SK-N-SH treated with all-trans-retinoic acid at 6 μM for 48 hours (cell line): Measurements from ENCODE around the gene SAMD11.

ENCODE experiments used
- ATAC-seq: fragments of 200-7000 bp; cut with Tn5 transposase; 3 replicates; pipeline ENCODE4 v1.9.1; 2020; ENCODE audit warnings: mild to moderate bottlenecking, moderate library complexity
- ARNTL ChIP-seq: fragments of 450-650 bp; formaldehyde crosslinking; IDR thresholded peaks from 2 replicates; pipeline ENCODE4 v1.5.0; 2020; ENCODE audit warnings: low read depth, mild to moderate bottlenecking, moderate library complexity, borderline replicate concordance
- BACH2 ChIP-seq: fragments of 250-450 bp; sonication (Bioruptor Pico); IDR thresholded peaks from 2 replicates; pipeline ENCODE4 v1.9.0; 2021; ENCODE audit warnings: mild to moderate bottlenecking, borderline replicate concordance
- CREB5 ChIP-seq: fragments of 250-450 bp; sonication (Bioruptor Pico); IDR thresholded peaks from 2 replicates; pipeline ENCODE4 v1.5.1; 2020; ENCODE audit warnings: low read depth, mild to moderate bottlenecking, moderate library complexity
- CSDC2 ChIP-seq: fragments of 250-450 bp; sonication (Bioruptor Pico); IDR thresholded peaks from 2 replicates; pipeline ENCODE4 v1.5.0; 2020; ENCODE audit warnings: mild to moderate bottlenecking, moderate library complexity
- CSRNP3 ChIP-seq: fragments of 250-450 bp; sonication (Bioruptor Pico); IDR thresholded peaks from 2 replicates; pipeline ENCODE4 v1.5.1; 2021; ENCODE audit warnings: mild to moderate bottlenecking, moderate library complexity
- ESRRG ChIP-seq: fragments of 250-450 bp; sonication (Bioruptor Pico); IDR thresholded peaks from 2 replicates; pipeline ENCODE4 v1.6.1; 2021; ENCODE audit warnings: mild to moderate bottlenecking
- ISL1 ChIP-seq: fragments of 250-450 bp; sonication (Bioruptor Pico); IDR thresholded peaks from 2 replicates; pipeline ENCODE4 v2.1.2; 2022; ENCODE audit warnings: mild to moderate bottlenecking, moderate library complexity
- OSR1 ChIP-seq: fragments of 250-450 bp; sonication (Bioruptor Pico); IDR thresholded peaks from 2 replicates; pipeline ENCODE4 v1.8.0; 2022; ENCODE audit warnings: moderate library complexity, mild to moderate bottlenecking, inconsistent platforms
- PPARA ChIP-seq: fragments of 250-450 bp; sonication (Bioruptor Pico); IDR thresholded peaks from 2 replicates; pipeline ENCODE4 v1.5.0; 2020; ENCODE audit warnings: mild to moderate bottlenecking, borderline replicate concordance
- RARB ChIP-seq: fragments of 250-450 bp; sonication (Bioruptor Pico); IDR thresholded peaks from 2 replicates; pipeline ENCODE4 v1.8.0; 2021; ENCODE audit warnings: mild to moderate bottlenecking, moderate library complexity
- SNAI2 ChIP-seq: fragments of 250-450 bp; sonication (Bioruptor Pico); IDR thresholded peaks from 2 replicates; pipeline ENCODE4 v1.5.0; 2020; ENCODE audit warnings: mild to moderate bottlenecking, moderate library complexity
- TCF4 ChIP-seq: fragments of 250-450 bp; sonication (Bioruptor Pico); IDR thresholded peaks from 2 replicates; pipeline ENCODE4 v1.8.0; 2021; ENCODE audit warnings: mild to moderate bottlenecking, moderate library complexity, borderline replicate concordance
- TOX ChIP-seq: fragments of 250-450 bp; sonication (Bioruptor Pico); IDR thresholded peaks from 2 replicates; pipeline ENCODE4 v1.8.0; 2021; ENCODE audit warnings: mild to moderate bottlenecking, moderate library complexity, borderline replicate concordance
- ZC3H10 ChIP-seq: fragments of 250-450 bp; sonication (Bioruptor Pico); IDR thresholded peaks from 2 replicates; pipeline ENCODE4 v1.5.1; 2021; ENCODE audit warnings: mild to moderate bottlenecking, moderate library complexity
- ZFP3 ChIP-seq: fragments of 250-450 bp; sonication (Bioruptor Pico); IDR thresholded peaks from 2 replicates; pipeline ENCODE4 v1.5.0; 2020; ENCODE audit warnings: mild to moderate bottlenecking, moderate library complexity
- ZFP30 ChIP-seq: fragments of 450-650 bp; formaldehyde crosslinking; IDR thresholded peaks from 2 replicates; pipeline ENCODE4 v1.5.0; 2022; ENCODE audit warnings: mild to moderate bottlenecking, moderate library complexity
- ZNF565 ChIP-seq: fragments of 450-650 bp; formaldehyde crosslinking; conservative IDR thresholded peaks from 2 replicates; pipeline ENCODE4 v1.5.0; 2020; ENCODE audit warnings: low read depth, mild to moderate bottlenecking, moderate library complexity
- ZNF8 ChIP-seq: fragments of 450-650 bp; formaldehyde crosslinking; IDR thresholded peaks from 2 replicates; pipeline ENCODE4 v1.5.0; 2020; ENCODE audit warnings: mild to moderate bottlenecking, moderate library complexity
- TF ChIP-seq, protein P1 (sequence below): fragments of 250-450 bp; sonication (Bioruptor Pico); IDR thresholded peaks from 2 replicates; pipeline ENCODE4 v1.8.0; 2020; ENCODE audit warnings: mild to moderate bottlenecking, moderate library complexity, borderline replicate concordance
- TF ChIP-seq, protein P2 (sequence below): fragments of 250-450 bp; sonication (Bioruptor Pico); IDR thresholded peaks from 2 replicates; pipeline ENCODE4 v1.8.0; 2021; ENCODE audit warnings: low read depth, mild to moderate bottlenecking, moderate library complexity, borderline replicate concordance
- TF ChIP-seq, protein P3 (sequence below): fragments of 250-450 bp; sonication (Bioruptor Pico); IDR thresholded peaks from 2 replicates; pipeline ENCODE4 v1.5.0; 2020; ENCODE audit warnings: mild to moderate bottlenecking, moderate library complexity

Gene SAMD11

DNA sequence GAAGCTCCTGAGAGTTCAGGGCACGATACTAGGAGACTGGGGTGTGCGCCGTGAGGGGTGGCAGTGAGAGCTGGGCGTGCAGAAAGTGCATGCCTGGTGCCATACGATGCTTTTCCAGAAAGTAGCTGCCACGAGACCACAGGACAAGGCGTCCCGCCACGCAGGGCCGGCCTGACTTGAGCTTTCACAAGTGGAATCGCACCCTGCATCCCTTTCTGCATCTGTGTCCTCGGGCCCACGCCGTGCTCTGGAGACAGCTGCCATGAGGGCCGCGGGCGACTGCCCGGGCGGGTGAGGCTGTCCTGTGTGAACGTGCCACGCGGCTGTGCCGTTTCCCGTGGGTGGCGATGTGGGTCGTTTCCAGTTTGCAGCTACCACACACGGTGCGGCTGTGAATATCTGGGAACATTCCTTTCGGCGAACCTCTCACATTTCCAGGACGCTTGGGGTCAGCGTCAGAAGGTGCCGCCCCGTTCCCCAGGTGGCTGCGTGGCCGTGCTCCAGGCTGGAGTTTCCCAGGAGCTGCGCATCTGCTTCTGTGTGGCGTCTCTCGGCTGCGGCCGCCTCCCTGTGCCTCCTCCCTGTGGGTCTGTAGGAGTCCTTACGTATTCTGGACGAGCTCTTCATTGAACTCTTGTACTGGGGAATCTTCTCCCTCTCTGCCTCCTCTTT, 59.2 kb downstream of the SAMD11 start (continued):
- TF ChIP-seq, protein P1, sequence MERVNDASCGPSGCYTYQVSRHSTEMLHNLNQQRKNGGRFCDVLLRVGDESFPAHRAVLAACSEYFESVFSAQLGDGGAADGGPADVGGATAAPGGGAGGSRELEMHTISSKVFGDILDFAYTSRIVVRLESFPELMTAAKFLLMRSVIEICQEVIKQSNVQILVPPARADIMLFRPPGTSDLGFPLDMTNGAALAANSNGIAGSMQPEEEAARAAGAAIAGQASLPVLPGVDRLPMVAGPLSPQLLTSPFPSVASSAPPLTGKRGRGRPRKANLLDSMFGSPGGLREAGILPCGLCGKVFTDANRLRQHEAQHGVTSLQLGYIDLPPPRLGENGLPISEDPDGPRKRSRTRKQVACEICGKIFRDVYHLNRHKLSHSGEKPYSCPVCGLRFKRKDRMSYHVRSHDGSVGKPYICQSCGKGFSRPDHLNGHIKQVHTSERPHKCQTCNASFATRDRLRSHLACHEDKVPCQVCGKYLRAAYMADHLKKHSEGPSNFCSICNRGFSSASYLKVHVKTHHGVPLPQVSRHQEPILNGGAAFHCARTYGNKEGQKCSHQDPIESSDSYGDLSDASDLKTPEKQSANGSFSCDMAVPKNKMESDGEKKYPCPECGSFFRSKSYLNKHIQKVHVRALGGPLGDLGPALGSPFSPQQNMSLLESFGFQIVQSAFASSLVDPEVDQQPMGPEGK (CRISPR knock-in tag) = no peak
- no peak for TF ChIP-seq TOX (CRISPR knock-in tag)
- no peak for TF ChIP-seq ZNF565 (CRISPR knock-in tag)
- no peak for TF ChIP-seq RARB
- TF ChIP-seq BACH2 = no peak
- TF ChIP-seq ZNF8 = no peak
- TF ChIP-seq ZFP30 = no peak
- TF ChIP-seq TCF4 = no peak
- TF ChIP-seq, all 23 proteins: peak for 0

- peak; percentile 74 for ATAC-seq
Measured at GRCh38 chr1:983798-984475, 60.2 kb downstream of the SAMD11 start.

More at GRCh38 chr1:983798-984475, 60.2 kb downstream of the SAMD11 start:
- TF ChIP-seq ARNTL (CRISPR knock-in tag) (no peak), TOX (CRISPR knock-in tag) (no peak), ZFP30 (no peak), PPARA (no peak), ZC3H10 (CRISPR knock-in tag) (no peak), CSRNP3 (CRISPR knock-in tag) (no peak), CREB5 (CRISPR knock-in tag) (no peak), ISL1 (CRISPR knock-in tag) (no peak), ZNF565 (CRISPR knock-in tag) (no peak), ESRRG (CRISPR knock-in tag) (no peak), ZFP3 (CRISPR knock-in tag) (no peak), OSR1 (CRISPR knock-in tag) (no peak), SNAI2 (no peak), ZNF8 (no peak), RARB (no peak), CSDC2 (CRISPR knock-in tag) (no peak), TCF4 (no peak)
- TF ChIP-seq, protein P2, sequence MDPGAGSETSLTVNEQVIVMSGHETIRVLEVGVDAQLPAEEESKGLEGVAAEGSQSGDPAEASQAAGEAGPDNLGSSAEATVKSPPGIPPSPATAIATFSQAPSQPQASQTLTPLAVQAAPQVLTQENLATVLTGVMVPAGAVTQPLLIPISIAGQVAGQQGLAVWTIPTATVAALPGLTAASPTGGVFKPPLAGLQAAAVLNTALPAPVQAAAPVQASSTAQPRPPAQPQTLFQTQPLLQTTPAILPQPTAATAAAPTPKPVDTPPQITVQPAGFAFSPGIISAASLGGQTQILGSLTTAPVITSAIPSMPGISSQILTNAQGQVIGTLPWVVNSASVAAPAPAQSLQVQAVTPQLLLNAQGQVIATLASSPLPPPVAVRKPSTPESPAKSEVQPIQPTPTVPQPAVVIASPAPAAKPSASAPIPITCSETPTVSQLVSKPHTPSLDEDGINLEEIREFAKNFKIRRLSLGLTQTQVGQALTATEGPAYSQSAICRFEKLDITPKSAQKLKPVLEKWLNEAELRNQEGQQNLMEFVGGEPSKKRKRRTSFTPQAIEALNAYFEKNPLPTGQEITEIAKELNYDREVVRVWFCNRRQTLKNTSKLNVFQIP (CRISPR knock-in tag) = no peak
- TF ChIP-seq, protein P3, sequence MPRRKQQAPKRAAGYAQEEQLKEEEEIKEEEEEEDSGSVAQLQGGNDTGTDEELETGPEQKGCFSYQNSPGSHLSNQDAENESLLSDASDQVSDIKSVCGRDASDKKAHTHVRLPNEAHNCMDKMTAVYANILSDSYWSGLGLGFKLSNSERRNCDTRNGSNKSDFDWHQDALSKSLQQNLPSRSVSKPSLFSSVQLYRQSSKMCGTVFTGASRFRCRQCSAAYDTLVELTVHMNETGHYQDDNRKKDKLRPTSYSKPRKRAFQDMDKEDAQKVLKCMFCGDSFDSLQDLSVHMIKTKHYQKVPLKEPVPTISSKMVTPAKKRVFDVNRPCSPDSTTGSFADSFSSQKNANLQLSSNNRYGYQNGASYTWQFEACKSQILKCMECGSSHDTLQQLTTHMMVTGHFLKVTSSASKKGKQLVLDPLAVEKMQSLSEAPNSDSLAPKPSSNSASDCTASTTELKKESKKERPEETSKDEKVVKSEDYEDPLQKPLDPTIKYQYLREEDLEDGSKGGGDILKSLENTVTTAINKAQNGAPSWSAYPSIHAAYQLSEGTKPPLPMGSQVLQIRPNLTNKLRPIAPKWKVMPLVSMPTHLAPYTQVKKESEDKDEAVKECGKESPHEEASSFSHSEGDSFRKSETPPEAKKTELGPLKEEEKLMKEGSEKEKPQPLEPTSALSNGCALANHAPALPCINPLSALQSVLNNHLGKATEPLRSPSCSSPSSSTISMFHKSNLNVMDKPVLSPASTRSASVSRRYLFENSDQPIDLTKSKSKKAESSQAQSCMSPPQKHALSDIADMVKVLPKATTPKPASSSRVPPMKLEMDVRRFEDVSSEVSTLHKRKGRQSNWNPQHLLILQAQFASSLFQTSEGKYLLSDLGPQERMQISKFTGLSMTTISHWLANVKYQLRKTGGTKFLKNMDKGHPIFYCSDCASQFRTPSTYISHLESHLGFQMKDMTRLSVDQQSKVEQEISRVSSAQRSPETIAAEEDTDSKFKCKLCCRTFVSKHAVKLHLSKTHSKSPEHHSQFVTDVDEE (CRISPR knock-in tag) = no peak
- TF ChIP-seq, protein P1 (CRISPR knock-in tag) = no peak
